Measurements from ENCODE around the gene PCDHGC4. TPM values are rescaled to one million over a fixed set of nuclear protein-coding genes. Genes with fewer than 3 reads are reported as not detected.

Gene PCDHGC4
- 5.6 and 6.4 TPM in 2 replicates for total RNA-seq

GRCh38 chr5:141484641-141485311, at the start of gene PCDHGC4:
TSS of gene PCDHGC4 (plus strand) at chr5:141485030. CDS start at chr5:141485174, 144 bp downstream.

GRCh38 chr5:141475625-141476131, 9.2 kb upstream of the PCDHGC4 start, which contains the start of gene PCDHGC3:
TSS of gene PCDHGC3 (plus strand) at chr5:141475966. CDS start at chr5:141476117, 151 bp downstream.

GRCh38 chr5:141488591-141489561, 4.0 kb downstream of the PCDHGC4 start, which contains the start of gene PCDHGC5:
TSS of gene PCDHGC5 (plus strand) at chr5:141489081. CDS start at chr5:141489241, 160 bp downstream.

Other genes with a start within 250 kb of the PCDHGC4 start
- 1.7 and 1.9 TPM in 2 replicates for gene PCDHB15, start 239.6 kb upstream of the PCDHGC4 start, total RNA-seq
- gene SLC25A2, start 181.0 kb upstream of the PCDHGC4 start, total RNA-seq, result 0.32 and 0.39 TPM in 2 replicates
- gene TAF7, start 164.2 kb upstream of the PCDHGC4 start, total RNA-seq, result 61.7 and 84.2 TPM in 2 replicates
- gene PCDHGA1, start 154.5 kb upstream of the PCDHGC4 start, total RNA-seq, result 1.4 and 1.9 TPM in 2 replicates
- 4.7 and 4.9 TPM in 2 replicates for gene PCDHGA2, start 146.3 kb upstream of the PCDHGC4 start, total RNA-seq
- gene PCDHGA3, start 141.2 kb upstream of the PCDHGC4 start, total RNA-seq, result 3.7 and 6.2 TPM in 2 replicates
- 4.1 and 6.1 TPM in 2 replicates for gene PCDHGB1, start 134.9 kb upstream of the PCDHGC4 start, total RNA-seq
- gene PCDHGA4, start 130.0 kb upstream of the PCDHGC4 start, total RNA-seq, result 6.7 and 8.9 TPM in 2 replicates
- 6.5 and 6.8 TPM in 2 replicates for gene PCDHGB2, start 125.0 kb upstream of the PCDHGC4 start, total RNA-seq
- gene PCDHGA5, start 120.9 kb upstream of the PCDHGC4 start, total RNA-seq, result 5.6 and 6.5 TPM in 2 replicates
- gene PCDHGB3, start 114.8 kb upstream of the PCDHGC4 start, total RNA-seq, result 8.4 and 8.6 TPM in 2 replicates
- 7.8 and 10.4 TPM in 2 replicates for gene PCDHGA6, start 111.1 kb upstream of the PCDHGC4 start, total RNA-seq
- gene PCDHGA7, start 102.3 kb upstream of the PCDHGC4 start, total RNA-seq, result 9.0 and 10.6 TPM in 2 replicates
- gene PCDHGB4, start 97.3 kb upstream of the PCDHGC4 start, total RNA-seq, result 24.4 and 26.2 TPM in 2 replicates
- gene PCDHGA8, start 92.4 kb upstream of the PCDHGC4 start, total RNA-seq, result 5.6 and 5.7 TPM in 2 replicates
- gene PCDHGB5, start 87.1 kb upstream of the PCDHGC4 start, total RNA-seq, result 27.7 and 35.0 TPM in 2 replicates
- 10.1 and 11.1 TPM in 2 replicates for gene PCDHGA9, start 82.3 kb upstream of the PCDHGC4 start, total RNA-seq
- gene PCDHGB6, start 77.0 kb upstream of the PCDHGC4 start, total RNA-seq, result 7.9 and 9.5 TPM in 2 replicates
- gene PCDHGA10, start 72.0 kb upstream of the PCDHGC4 start, total RNA-seq, result 15.3 and 17.9 TPM in 2 replicates
- gene PCDHGB7, start 67.4 kb upstream of the PCDHGC4 start, total RNA-seq, result 25.6 and 26.2 TPM in 2 replicates
- 20.1 and 24.1 TPM in 2 replicates for gene PCDHGA11, start 64.0 kb upstream of the PCDHGC4 start, total RNA-seq
- 25.1 and 30.2 TPM in 2 replicates for gene PCDHGA12, start 54.5 kb upstream of the PCDHGC4 start, total RNA-seq
- 122 and 161 TPM in 2 replicates for gene PCDHGC3, start 9.1 kb upstream of the PCDHGC4 start, total RNA-seq
- gene PCDHGC5, start 4.1 kb downstream of the PCDHGC4 start, total RNA-seq, result 4.7 and 8.1 TPM in 2 replicates
- 17.8 and 25.5 TPM in 2 replicates for gene DIAPH1, start 134.0 kb downstream of the PCDHGC4 start, total RNA-seq
- gene HDAC3, start 151.8 kb downstream of the PCDHGC4 start, total RNA-seq, result 48.6 and 49.3 TPM in 2 replicates
- 1.8 and 2.0 TPM in 2 replicates for gene RELL2, start 152.0 kb downstream of the PCDHGC4 start, total RNA-seq
- 20.2 and 29.4 TPM in 2 replicates for gene FCHSD1, start 166.4 kb downstream of the PCDHGC4 start, total RNA-seq
- gene ARAP3, start 197.2 kb downstream of the PCDHGC4 start, total RNA-seq, result 3.8 and 4.4 TPM in 2 replicates

Data from articular chondrocyte of knee joint (primary cell).